Adrenal gland (tissue), 12 donors: ENCODE measurements around the gene IQCN. TPM values are rescaled to one million over a fixed set of nuclear protein-coding genes. Genes with fewer than 3 reads are reported as not detected.

Experiments
- DNase-seq, 7 donors: peaks; one replicate each; pipeline ENCODE4 v3.0.0-alpha.2; 2019 to 2020
- H3K27ac ChIP-seq, 5 donors: fragments of 200-600 bp; sonication (generic) in 4 of 5; 1 replicate in 3 of 5; 2 replicates in 2 of 5; pipeline versions ENCODE4 v1.5.1 to v1.8.0; 2016 to 2020; ENCODE audit warnings: mild to moderate bottlenecking in 1 of 5
- H3K27me3 ChIP-seq: fragments of 200-600 bp; 2 replicates; pipeline ENCODE4 v1.8.0; 2021
- H3K36me3 ChIP-seq, 2 donors: fragments of 200-600 bp; replicated peaks in 1 of 2; 1 replicate in 1 of 2; 2 replicates in 1 of 2; pipeline versions ENCODE4 v1.5.1 to v1.8.0; 2018 to 2022
- H3K4me1 ChIP-seq, 2 donors: fragments of 200-600 bp; replicated peaks in 1 of 2; 1 replicate in 1 of 2; 2 replicates in 1 of 2; pipeline versions ENCODE4 v1.5.1 to v1.8.0; 2018 to 2021
- H3K4me3 ChIP-seq, 4 donors: fragments of 200-600 bp; sonication (generic) in 3 of 4; one replicate each; pipeline ENCODE4 v1.5.1; 2016 to 2018
- H3K9me3 ChIP-seq, 3 donors: fragments of 200-600 bp; sonication (generic) in 1 of 3; replicated peaks in 1 of 3; 1 replicate in 2 of 3; 2 replicates in 1 of 3; pipeline versions ENCODE4 v1.5.1 to v1.8.0; 2016 to 2021
- CTCF ChIP-seq, 6 experiments: fragments of 450-650 bp in 4 of 6; fragments of 200-600 bp in 2 of 6; sonication (generic) in 1 of 6; IDR thresholded peaks; 1 replicate in 5 of 6; 2 replicates in 1 of 6; pipeline versions ENCODE4 v1.5.1 to v1.8.0; 2016 to 2021; ENCODE audit warnings: antibody characterized with exemption in 6 of 6, mild to moderate bottlenecking in 2 of 6, moderate library complexity in 1 of 6
- POLR2A ChIP-seq, 2 donors: fragments of 450-650 bp; IDR thresholded peaks; one replicate each; pipeline ENCODE4 v1.6.1; 2017; ENCODE audit warnings: antibody characterized with exemption in 2 of 2, mild to moderate bottlenecking in 2 of 2, moderate library complexity in 1 of 2
- WGBS, 4 donors: extraction: QIAGEN DNeasy Blood & Tissue Kit in 2 of 4; methylation state at CpG; one replicate each; pipeline versions ENCODE4 v1.1.5 to v1.1.7; 2013 to 2017; 5-methylcytosine and 5-hydroxymethylcytosine counted together
- intact Hi-C, 2 donors: fragments of 100-400 bp; cut with DNase I; formaldehyde crosslinking; loops; one replicate each; pipeline versions ENCODE4 v1.14.1 to v1.15.0; 2022 to 2023
- polyA plus RNA-seq, 3 donors: library from polyadenylated mRNA; stranded (reverse); fragments of 200-250 nt in 2 of 3; fragments of 350-450 nt in 1 of 3; fragmentation: Illumina TruSeq in 1 of 3; extraction: RNeasy Lipid Tissue Mini Kit (QIAGEN cat#74804) in 1 of 3; gene quantifications; one replicate each; pipeline ENCODE4 v1.2.3, GENCODE V29; 2013 to 2014
- total RNA-seq, 9 donors: library from RNA; depleted of rRNA in 4 of 9; stranded (reverse); fragments of >200 nt in 4 of 9; fragments of 120-200 nt in 1 of 9; fragmentation: NEBNext Ultra II Directional in 1 of 9; extraction: Animal tissue kit (Norgen Biotek cat#: 25700) in 1 of 9; gene quantifications; one replicate each; pipeline versions ENCODE4 v1.1.0 to v1.2.4, GENCODE V29; 2013 to 2023
- donor health status: healthy with polysubstance abuse.
- donor health status: Bipolar disorder and iron deficiency.
- donor health status: DM: yes; HTN: yes; CAD: no.
- donor health status: DM: no; HTN: no; CAD: no.
- donor health status: DM: no; HTN: no; CAD: no.
- donor health status: DM: yes; HTN: yes; CAD: no.

Gene IQCN
- total and polyA plus RNA-seq, 12 donors, result 0.30 to 45.2 (median 2.8) TPM

- Histone ChIP-seq H3K4me1 (peaks cover 7 to 18% of the 10 kb centered on the region in 2 donors), H3K27ac (peak overlapping the region in 2 of 5 donors; percentile 10 to 66), H3K9me3 (no peaks in the 10 kb centered on the region), H3K27me3 (peaks cover 24% of the 10 kb centered on the region), H3K4me3 (no peak overlapping the region), H3K36me3 (no peaks in the 10 kb centered on the region)
- TF ChIP-seq CTCF (IDR thresholded peaks at IDR 0.05) (no peak), POLR2A (IDR thresholded peaks at IDR 0.05) (no peak)
- WGBS, 4 donors, result 13 to 21% (median 18%) methylated on average over 8 to 16 of the region's 16 CpGs
- no peak for DNase-seq
- intact Hi-C loops, result no loop called here
Measured at GRCh38 chr19:18225355-18225701, 48.9 kb downstream of the IQCN start.

GRCh38 chr19:18224525-18225354 lies 49.5 kb downstream of the IQCN start:
- WGBS, 4 donors, result 1 to 4% (median 2%) methylated on average over 20 to 81 of the region's 81 CpGs
- Histone ChIP-seq H3K4me1 (peaks cover 7 to 18% of the 10 kb centered on the region in 2 donors), H3K27me3 (peaks cover 24% of the 10 kb centered on the region), H3K9me3 (no peaks in the 10 kb centered on the region), H3K27ac (peak overlapping the region in 2 of 5 donors; percentile 61 to 66), H3K36me3 (no peaks in the 10 kb centered on the region), H3K4me3 (peak overlapping the region in 2 of 4 donors; percentile 12 to 33)
- TF ChIP-seq CTCF (IDR thresholded peaks at IDR 0.05), result no peak
- no peak for TF ChIP-seq POLR2A (IDR thresholded peaks at IDR 0.05)
- DNase-seq, result peak; percentile 98 to 100 (median 100)
- intact Hi-C loops, result no loop called here

GRCh38 chr19:18223860-18224524 lies 50.3 kb downstream of the IQCN start:
- peak in 6 of 7 donors; percentile 14 to 64 (median 47) for DNase-seq
- no peaks in the 10 kb centered on the region for H3K36me3 ChIP-seq
- H3K27me3 ChIP-seq, result peaks cover 24% of the 10 kb centered on the region
- TF ChIP-seq POLR2A (IDR thresholded peaks at IDR 0.05) (no peak), CTCF (IDR thresholded peaks at IDR 0.05) (no peak)
- peak overlapping the region in 1 of 5 donors; percentile 61 for H3K27ac ChIP-seq
- peak overlapping the region in 2 of 4 donors; percentile 23 to 33 for H3K4me3 ChIP-seq
- no peaks in the 10 kb centered on the region for H3K9me3 ChIP-seq
- intact Hi-C loops, result no loop called here
- WGBS, 4 donors, result 4 to 9% (median 5%) methylated on average over 20 to 39 of the region's 39 CpGs
- H3K4me1 ChIP-seq, result peaks cover 7 to 18% of the 10 kb centered on the region in 2 donors
